ENCODE measurements around the gene SCUBE1.

SCUBE1 gene

DNA sequence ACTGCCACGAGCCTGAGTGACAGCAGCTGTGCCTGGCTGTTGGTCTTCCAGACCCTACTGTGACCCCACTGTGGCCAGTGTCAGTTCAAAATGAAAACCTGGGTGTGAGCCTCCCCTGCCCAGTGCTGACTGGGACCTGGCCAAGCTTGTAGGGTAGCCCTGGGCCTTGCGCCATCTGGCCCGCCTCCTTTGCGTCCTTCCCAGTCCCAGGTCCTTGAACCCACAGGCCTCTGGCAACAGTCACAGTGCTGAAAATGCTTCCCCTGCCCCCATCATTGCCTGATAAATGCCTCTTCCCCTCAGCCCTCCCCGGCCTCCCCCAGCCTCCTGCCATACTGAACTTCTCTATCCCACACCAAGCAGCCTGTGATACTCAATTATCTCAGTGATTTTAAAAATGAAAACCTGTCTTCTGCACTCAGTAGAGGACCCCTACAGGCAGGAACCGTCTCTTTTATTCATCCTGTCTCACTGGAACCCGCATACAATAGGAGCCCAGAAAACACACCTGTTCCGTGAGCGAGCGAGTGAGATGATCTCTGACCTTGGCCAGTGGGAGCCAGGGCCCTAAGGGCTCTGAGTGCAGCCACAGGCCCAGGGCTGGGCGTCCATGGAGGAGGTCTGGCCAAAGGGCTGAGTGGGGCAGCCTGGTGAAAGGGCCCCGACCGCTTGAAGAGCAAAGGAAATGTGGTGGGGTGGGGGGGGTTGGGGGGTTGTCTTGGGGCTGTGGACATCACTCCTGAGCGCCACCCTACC, 106.6 kb downstream of the SCUBE1 start:
- no peak for DNase-seq (ENCODE audit: low read depth)

DNA sequence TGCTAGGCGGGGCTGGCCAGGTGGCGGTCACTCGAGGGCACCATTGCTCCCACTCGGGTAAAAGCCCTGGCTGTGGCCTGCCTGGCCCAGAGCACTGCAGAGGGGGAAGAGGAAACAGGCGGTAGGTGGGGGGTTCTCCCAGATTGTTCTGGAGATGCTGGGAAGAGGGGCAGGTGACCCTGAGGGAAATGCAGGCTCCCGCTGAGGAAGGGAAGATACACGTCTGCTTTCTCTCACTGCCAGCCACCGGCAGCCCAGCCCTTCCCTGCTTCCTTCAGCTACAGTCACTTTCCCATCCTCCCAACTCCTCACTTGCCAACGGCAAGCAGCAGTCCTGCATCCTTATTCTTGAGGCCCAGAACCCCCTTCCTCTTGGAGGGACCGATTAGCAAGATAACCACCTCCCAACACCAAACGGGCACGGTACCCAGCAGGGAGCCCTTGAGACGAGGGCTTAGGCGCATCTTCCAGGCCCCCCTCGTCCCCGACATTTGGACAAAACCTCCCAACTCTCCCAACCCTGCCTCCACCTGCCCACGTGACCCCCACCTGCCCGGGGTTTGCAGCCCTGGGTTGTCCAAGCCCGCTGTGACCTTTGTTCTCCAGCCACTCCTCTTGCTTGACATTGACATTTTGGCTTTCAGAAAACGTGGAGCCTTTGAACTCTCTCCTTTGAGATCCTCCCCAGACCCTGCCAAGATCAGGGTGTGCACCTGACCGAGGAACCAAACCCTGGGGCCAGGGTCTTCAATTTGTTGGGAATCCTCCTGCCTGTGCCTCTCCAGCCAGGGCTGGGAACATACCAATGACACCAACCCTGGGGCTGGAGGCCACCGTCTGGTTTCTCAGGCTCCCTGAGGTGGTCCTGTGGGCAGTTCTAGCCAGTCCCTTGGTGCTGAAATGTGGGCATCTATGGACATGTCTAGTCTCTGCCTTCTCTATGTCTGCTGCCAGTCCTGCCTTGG, 107.4 kb downstream of the SCUBE1 start:
- no peak for DNase-seq (ENCODE audit: low read depth)

DNA sequence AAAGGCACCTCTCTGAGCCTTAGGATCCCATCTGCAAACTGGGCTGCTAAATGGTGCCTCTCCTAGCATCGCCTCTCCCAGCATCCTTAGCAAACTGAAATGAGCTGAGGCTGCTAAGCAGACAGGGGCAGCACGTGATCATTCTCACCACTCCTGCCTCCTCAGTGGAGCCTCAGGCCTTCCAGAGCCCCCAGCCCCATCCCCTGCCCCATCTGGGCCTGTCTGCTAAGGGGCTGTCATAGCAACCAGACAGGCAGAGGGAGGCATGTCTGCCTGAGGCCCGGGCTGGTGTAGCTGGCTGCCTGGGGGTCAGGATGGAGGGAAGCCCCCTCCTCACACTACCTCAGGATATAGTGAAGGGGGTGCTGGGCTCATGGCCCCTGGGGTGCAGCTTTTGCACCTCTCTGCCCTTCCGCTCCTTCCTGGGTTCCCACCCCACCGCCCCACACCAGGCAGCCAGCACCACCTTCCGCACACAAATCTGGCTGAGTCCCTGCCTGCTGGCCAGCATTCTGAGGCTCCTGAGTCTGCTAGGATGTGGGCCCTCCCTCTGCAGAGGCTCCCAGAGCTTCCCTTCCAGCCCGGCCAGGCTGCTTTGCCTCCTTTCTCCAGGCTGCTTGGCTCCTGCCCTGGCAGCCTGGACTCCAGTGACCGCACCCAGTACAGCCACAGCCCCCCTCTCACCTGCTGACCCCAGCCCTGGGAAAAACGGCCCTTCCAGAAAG, 108.7 kb downstream of the SCUBE1 start:
- no peak for DNase-seq (ENCODE audit: low read depth)

DNA sequence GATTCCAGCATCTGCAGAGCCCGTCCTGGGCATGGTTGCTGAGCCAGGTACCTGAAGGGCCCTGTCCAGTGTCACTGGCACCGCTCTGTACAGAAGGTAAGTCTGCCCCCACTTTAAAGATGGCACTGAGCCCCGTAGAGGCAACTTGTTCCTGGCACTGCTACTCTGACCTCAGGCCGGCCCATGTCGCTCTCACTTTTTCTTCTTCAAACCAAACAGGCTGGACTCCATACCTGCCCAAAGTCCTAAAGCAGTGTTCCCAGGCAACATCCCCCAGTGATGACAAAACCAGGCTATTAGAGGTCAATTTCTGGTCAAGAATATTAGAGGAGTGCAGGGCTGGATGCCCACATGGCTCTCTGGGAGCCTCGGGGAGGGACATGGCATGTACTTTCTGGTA, 109.6 kb downstream of the SCUBE1 start:
- no peak for DNase-seq (ENCODE audit: low read depth)

DNA sequence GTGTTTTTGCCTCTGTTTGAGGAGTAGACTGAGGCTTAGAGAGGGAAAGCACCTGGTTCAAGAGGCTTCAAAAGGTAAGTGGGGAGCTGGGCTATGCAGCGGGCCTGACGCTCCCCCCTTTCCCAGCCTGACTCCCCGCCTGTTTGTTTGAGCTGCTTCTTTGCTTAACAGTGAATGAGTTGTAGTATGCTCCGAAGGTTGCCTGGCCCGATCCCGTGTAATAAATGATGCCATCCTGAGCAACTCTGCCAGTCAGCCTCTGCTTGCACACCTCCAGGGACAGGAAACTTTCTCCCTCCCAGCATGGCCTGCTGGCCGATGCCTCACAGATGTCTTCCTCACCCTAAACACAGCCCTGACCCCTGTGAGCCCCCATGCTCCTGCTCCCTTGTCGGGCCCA, 110.7 kb downstream of the SCUBE1 start:
- DNase-seq (ENCODE audit: low read depth): no peak

DNA sequence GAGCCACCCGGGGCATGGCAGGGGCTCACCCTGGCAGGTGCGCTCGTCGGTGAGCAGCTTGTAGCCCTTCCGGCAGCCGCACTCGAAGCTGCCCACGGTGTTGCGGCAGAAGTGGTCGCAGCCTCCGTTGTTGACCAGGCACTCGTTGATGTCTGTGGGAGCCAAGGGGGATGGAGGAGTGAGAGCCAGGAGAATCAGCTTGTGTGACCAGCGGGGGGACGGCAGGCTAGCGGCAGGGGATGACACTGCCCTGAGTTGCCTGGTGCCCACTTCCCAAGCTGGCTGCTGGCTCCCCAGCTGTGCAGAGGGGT, 111.5 kb downstream of the SCUBE1 start:
- DNase-seq (ENCODE audit: low read depth): no peak

DNA sequence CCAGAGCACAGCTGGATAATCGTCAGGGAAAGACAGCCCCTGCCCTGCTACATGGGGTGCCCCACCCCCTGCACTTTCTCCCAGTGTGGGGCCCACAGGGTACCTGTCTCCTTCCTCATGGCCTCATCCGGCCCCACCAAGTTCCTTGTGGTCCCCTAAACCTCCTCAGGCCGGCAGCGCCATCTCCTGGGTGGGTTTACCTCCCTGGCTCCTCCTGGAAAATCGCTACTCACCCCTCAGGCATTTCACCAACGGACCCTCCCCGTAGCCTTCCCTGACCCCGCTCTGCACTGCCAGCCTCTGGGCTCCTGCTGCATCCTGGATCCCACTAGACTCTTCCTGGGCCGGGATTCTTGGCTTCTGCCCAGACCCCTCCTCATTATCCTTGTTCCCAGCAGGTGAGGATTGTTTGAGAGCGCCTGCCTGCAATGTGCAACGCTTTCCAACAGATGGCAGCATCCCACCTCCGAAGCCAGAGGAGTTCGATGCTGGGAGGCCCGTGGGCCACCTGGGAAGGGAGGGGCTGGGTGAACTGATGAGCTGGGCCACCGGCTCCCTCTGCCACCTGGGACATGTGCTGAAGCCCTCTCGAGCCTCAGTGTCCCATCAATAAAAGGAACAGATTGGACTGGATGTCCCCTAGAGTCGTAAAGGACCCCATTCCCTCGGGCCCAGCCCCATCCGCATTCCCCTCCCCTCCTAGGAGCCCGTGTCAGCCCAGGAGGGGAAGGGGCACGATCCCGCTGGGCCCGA, 112.0 kb downstream of the SCUBE1 start:
- peak; percentile 17 for DNase-seq (ENCODE audit: low read depth)

DNA sequence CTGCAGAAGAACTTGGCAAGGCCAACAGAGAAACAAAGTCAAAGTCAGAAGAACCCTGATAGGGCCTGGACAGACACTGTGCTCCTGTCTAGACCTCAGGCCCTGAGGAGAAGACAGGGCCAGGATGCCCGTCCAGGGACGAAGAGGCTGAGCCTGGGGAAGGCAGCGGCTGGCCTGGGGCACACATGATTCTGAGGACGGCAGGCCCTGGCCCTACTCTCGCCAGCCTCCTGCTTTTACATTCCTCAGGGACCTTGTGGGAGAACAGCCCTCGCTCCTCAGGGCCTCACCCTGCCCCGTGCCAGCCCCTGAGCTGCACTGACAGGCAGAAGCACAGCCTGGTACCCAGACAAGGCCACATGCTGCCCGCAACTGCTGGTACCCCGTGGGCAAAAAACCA, 112.6 kb downstream of the SCUBE1 start:
- DNase-seq (ENCODE audit: low read depth): no peak

DNA sequence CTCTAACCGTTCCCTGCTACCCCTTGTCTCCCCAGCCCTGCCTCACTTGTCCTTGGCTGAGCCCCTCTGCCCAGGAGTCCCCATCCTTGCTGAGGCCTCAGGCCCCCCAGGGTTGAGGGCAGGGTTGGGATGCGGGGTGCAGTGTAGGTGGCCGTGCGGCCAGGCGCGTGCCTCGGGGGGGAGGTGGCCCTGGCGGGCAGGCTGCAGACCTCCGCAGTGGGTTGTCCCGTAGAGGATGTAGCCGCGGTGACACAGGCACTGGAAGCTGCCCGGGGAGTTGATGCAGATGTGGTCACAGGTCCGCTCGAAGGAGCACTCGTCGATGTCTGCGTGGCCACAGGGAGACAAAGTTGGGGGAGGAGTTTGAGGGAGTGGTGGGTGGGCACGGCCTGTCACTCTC, 114.3 kb downstream of the SCUBE1 start:
- no peak for DNase-seq (ENCODE audit: low read depth)

DNA sequence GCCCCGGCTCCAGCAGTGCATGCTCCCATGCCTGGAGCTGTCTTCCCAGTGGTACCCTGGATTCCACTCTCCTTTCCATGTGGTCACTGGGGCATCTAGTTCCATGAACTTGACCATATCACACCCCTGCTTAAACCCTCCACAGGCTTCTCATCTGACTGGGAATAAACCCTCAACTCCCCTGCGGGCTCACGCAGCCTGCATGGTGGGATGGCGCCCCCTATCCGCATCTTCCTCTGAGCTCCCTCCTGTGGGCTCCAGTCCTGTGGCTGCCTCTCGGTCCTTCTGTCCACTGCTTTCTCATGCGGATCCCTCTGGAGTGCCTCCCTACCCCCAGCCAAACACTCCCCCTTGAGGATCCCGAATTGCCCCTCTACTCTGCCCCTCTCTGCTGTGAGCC, 114.8 kb downstream of the SCUBE1 start:
- DNase-seq (ENCODE audit: low read depth): peak; percentile 8

DNA sequence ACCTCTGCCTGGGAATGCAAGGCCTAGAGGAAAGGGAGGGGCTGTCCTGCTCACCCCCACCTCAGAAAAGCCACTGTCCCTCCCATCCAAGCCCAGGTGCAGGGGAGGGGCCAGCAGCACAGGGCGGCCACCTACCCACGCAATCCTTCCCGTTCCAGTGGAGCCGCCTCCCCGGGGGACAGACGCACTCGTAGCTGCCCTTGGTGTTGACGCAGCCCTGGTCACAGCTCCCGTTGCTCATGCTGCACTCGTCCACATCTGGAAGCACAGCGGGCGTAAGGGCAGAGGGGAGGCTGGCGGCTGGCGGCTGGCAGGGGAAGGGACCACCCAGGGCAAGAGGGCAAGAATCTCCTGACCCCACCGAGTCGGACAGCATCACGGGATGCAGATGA, 115.9 kb downstream of the SCUBE1 start:
- DNase-seq (ENCODE audit: low read depth): no peak

DNA sequence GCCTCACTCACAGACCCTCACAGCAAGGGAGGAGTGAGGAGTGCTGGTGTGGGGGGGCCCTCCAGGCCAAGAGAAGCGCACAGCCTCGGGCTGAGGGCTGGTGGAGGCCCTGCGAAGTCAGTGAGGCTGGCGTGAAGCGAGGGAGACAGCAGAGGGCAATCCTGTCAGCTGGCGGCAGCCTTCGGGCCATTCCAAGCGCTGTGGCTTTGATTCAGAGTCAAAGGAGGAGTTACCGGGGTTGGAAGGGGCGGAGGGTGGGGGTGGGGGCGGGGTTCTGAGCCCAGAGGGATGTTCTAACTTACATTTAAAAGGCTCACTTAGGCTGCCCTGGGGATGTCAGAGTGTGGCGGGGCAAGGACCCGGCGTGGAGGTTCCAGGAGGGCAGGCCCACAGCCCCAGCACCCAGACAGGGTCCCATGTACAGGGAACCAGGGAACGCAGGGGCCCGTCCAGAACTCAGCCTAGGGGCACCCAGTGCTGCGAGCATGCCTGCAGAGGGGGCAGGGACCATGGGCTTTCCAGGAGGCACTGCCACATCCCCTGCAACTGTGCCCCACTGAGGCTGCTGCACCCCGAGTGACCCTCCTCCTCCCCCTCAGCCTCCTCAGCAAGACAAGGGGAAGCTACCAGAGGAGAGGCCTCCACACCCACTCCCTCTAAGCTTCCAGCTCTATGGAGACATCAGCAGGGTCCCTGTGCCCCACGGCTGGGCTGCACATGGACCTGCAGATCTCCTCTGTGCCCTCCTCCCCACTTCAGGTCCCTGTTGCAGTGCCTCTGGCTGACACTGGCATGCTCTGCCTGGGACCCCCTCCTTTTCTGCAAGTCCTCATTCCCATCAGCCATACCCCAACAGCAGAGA, 116.6 kb downstream of the SCUBE1 start:
- DNase-seq (ENCODE audit: low read depth): no peak

DNA sequence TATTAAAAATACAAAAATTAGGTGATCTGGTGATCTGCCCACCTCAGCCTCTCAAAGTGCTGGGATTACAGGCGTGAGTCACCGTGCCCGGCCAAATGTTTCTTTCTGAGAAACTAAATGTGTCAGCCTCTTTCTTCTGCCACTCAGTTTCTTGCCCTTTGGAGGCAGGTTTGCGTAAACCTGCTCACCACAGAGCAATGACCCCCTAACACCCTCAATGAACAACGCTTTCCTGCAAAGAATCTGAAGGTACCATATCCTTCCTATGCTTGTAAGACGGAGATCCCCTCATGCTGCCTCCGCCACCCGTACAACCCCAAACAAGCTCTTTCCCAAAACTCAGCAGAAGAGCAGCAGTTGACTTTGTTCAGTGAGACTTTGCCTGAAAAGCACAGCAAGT, 117.6 kb downstream of the SCUBE1 start:
- no peak for DNase-seq (ENCODE audit: low read depth)

DNA sequence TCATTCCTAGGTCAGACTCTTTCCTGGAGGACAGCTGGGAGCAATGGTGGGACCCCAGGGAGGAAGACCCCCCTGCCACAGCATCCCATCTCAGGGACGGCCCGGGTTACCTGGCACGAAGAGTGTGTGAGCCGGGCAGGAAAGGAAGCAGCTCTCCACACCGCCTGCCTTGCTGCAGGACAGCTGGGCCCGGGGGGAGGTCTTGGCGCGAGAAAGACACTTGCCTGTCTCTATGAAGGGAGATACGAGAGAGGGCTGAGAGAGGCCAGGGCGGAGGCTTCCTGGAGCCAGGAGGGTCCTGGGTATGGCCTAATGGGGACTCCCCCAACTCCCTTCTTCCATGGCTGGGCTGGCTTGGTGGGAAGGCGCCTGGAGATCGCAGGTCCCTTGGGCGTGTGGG, 120.2 kb downstream of the SCUBE1 start:
- DNase-seq (ENCODE audit: low read depth): no peak

DNA sequence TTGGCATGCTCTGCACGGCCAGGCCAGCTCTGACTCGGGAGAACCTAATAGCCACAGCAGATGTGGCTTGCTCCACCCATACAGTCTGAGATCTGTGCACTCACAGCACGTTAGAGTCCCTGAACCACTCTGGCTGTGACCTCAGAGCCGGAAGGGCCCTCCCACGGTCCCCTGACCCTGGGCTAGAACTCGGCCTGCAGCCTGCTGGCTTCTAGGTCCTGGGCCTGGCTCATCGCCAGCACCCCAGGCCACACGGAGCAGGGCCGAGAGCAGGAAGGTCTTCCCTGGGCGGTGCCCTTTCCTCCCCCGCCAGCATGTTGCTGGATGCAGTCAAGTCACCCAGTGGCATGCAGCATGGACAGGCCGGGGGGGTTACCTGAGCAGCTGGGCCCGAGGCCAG, 120.9 kb downstream of the SCUBE1 start:
- no peak for DNase-seq (ENCODE audit: low read depth)

DNA sequence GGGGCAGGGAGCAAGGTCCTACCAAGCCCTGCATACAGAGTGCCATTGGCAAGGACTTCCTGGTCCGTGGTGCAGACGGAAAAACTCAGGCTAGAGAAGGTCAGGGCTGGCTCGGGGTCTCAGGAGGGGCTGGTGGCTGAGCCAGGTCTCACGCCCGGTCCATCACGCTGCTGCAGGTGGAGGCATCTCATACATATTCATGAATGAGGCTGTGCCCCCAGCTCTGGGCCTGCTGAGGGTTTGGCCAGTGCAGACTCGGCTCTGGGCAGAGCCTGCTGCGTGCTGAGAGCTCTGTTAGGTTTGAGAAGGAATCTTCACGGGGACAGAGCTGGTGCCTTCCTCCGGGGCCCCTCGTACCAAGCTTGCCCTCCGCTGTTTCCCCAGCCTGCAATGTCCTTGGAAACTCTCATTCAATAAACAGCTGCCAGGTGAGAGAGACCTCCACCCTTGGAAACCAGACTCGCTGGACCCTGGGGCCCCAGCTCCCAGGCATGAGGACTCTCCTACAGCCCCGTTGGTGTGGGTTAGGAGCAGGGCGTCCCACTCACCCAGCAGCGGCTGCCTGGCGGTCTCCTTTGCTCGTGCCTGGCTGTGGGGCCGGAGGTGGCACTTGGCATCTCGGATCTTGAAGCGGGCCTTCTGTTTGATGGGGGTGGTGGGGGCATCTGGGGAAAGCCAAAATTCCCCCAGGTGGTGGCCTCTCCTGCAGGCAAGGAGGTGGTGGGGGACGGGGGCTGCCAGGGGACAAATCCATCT, 122.4 kb downstream of the SCUBE1 start:
- no peak for DNase-seq (ENCODE audit: low read depth)

DNA sequence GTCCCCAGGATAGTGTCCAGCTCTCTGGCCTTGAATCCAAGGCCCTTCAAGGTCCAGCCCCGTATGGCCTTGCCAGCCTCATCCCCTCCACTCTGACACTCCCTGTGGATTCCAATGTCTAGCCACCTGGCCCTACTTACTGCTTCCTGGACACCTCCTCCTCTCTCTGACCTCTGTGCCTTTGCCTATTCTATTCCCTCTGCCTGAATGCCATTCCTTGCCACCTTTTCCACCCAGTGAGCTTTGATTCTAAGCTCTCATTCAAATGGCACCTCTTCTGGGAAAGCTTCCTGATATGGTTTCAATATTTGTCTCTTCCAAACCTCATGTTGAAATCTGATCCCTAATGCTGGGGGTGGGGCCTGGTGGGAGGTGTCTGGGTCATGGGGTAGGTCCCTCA, 124.4 kb downstream of the SCUBE1 start:
- no peak for DNase-seq (ENCODE audit: low read depth)

DNA sequence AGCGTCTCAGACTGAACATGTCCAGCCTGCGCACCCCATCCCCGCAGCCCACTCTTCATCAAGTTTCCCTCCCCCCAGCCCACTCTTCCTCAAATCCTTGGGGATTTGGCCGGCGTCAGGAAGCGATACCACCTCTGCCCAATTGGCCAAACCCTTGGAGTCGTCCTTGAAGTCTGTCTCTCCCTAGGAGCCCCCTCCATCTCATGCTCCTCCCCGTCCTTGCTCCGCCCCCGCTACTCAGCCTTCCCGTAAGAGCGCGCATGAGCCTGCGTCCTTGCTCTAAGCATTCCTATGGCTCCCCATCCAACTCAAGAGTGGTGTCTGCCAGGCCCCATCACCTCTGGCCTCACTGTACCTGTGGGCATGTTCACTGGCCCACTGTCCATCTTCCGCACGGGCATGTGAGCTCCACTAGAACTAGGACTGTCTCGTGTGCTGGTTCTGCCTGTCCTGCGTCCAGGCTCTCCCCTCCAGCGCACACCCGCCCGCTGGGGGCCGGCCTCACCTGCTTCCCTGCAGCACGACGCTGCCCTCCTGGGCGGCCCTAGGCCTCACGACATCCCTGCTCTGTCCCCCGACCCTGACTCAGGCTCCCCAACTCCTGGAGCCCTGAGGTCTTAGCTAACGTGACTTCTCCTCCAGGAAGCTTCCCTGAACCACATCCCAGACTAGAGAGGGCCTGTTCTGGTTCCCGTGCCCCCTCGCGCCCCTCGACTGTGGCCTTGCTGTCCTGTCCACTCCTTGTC, 125.7 kb downstream of the SCUBE1 start:
- DNase-seq (ENCODE audit: low read depth): no peak

DNA sequence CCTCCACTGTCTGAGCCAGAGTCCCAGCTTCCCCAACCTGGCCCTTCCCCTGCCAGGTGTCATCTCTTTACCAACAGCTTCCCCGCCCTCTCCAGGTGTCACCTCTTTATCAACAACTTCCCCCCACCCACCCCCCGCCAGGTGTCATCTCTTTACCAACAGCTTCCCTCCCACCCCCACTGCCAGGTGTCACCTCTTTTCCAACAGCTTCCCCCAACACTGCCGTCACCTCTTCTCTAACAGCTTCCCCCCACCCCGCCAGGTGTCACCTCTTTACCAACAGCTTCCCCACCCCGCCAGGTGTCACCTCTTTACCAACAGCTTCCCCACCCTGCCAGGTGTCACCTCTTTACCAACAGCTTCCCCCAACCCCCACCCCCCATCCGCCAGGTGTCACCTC, 126.4 kb downstream of the SCUBE1 start:
- no peak for DNase-seq (ENCODE audit: low read depth)

DNA sequence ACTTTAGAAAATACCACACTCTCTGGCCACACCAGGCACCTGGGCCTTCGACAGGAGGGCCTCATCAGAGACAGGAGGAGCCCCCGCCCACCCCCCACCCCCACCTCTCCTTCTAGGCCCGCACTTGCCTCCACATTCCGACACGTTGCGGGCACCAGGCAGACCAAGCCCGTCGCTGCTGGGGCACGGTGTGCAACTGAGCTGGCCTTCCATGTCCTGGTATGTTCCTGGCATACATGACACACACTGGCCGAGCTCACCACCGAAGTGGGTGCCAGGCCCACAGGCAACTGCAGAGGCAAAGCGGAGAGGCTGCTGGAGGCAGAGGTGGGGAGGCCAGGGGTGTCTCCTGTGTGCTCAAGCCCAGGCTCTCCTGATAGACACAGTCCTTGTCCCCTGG, 129.2 kb downstream of the SCUBE1 start:
- DNase-seq (ENCODE audit: low read depth): no peak

Measured in fibroblast of the conjunctiva (primary cell).